H54 (cell line): Measurements from ENCODE around the gene PURB.
A peak's percentile ranks its signal among the peaks of the same experiment; 100 is the strongest.

ENCODE experiments used
- DNase-seq: peaks from one replicate; pipeline ENCODE4 v3.0.0; 2011; ENCODE audit warnings: low spot score, mixed read lengths; ENCODE audit not compliant: insufficient read length
- FAIRE-seq: peaks from 3 replicates; lab custom pipeline; 2011; peaks lifted over from hg19 to GRCh38; lab: Jason Lieb, UNC
- POLR2A ChIP-seq: IDR thresholded peaks from 2 replicates; pipeline ENCODE4 v1.6.1; 2011; ENCODE audit warnings: low read depth, mild to moderate bottlenecking, low read length

The PURB gene

DNA sequence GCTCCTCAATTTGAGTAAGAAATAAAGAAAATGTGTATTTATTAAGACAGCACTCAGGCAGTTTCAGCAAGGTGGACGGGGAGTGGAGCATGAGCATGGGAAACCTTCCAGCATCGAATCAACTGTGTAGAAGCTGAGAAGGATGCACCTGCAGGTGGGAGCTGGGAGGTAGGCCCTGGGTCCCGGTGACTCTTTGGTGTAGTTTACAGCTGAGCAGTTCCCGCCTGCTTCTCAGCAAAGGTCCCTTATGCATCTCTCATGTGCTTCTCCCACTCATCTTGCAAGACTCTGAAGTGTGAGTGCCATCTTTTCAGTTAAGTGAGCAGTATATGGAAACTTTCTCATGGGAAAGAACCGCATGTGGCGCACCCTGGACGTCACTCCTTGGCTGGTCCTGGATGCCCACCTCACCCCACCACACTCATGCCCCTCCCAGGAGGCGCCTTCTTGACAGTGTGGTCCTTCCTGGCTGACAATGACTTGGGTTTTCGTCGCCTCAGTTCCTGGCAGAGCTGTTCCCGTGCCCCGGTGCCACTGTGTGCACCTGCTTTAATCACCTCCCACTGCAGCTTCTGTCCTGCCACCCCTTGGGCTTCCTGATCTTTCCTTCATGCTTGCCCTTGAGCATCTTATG, 19.8 kb upstream of the PURB start:
- FAIRE-seq (no peak), DNase-seq (no peak)
- TF ChIP-seq POLR2A = no peak

GRCh38 chr7:44899443-44899842, 14.1 kb upstream of the PURB start:
- no peak for TF ChIP-seq POLR2A
- FAIRE-seq = no peak
- DNase-seq = no peak

DNA sequence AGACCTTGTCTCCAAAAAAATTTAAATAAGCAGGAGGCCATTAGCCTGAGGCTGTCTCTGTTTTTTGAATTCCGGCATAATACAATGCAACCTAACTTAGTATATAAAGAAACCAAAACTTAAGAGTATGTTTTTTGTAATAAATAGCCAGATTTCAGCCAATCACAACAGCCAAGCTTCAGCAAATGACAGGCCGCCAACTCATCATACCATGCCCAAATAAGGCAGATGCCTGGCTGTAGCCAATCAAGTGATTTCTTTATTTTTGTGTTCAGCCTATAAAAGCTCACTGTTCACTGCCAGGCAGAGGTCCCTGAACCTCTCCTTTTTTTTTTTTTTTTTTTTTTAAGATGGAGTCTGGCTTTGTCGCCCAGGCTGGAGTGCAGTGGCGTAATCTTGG, 12.7 kb upstream of the PURB start:
- DNase-seq (no peak), FAIRE-seq (no peak)
- TF ChIP-seq POLR2A = no peak

DNA sequence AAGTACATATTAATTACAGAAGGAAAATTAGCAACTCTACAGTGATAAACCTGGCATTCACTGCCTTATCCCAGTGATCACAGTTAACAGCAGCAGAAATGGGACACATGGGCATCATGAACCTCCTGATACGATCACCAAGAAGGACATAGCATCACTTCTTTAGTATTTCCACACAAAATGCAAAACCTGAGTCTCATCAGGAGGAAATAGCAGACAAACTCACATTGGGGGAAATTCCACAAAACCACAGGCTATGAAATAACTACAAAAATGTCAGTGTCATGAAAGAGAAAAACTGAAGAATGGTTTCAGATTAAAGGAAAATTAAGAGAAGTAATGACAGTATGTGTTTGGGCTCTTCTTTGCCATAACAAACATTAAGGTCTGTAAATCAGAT, 12.0 kb upstream of the PURB start:
- no peak for TF ChIP-seq POLR2A
- FAIRE-seq (no peak), DNase-seq (no peak)

DNA sequence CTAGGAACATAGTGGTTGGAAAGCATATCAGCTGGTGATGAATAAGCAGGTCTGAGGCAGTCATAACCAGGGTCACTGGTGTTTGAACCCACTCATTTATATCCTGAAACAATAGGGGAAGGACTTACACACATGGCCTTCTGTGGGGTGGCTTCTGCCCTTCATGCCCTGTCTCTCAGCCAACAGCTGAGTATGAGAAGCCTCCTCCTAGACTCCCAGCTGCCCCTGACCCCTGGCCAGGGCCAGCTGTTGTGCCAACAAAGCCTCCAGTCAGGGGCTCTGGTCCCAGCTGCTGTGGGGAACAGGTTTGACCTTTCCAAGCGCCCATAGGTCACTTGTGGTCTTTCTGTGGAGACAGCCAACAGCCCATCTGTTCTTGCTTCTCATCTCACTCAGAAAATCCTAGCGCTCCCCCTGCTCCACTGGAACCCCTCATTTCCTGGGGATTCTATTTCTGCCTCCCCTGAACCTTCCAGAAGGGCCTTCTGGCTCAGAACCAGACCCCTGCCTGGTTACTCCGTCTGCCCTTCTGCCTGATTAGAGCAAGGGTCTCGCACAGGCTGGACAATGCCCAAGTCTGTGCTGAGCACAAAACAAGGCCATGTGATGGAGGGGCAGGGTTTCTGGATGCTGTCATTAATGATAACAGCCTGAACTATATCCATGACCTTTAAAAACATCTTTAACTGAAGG, 9.7 kb upstream of the PURB start:
- no peak for TF ChIP-seq POLR2A

DNA sequence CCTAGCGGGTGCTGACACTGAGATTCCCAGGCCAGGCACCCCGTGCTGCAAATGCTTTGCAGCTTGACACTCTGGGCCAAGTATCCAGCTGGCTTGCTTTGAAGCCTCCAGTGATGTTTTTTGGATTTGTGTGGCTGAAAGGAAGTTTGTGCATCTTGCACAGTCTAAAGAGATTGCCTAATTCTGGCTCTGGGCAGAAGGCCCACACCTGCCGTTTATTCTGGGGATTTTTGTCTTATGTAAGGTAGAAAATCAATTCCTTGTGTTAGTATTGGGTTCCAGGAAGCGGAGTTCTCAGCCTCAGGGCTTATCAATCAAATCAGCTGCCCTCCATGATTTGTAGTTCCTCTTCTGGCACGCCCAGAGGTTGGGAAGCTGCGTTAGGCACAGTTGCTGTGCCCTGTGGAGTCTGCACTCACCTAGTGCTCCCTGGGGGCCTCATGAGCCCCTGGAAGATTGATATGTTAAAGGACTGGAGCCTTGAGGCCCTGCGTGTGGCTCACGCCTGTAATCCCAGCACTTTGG, 8.4 kb upstream of the PURB start:
- DNase-seq (no peak), FAIRE-seq (no peak)
- no peak for TF ChIP-seq POLR2A

More for the DNA sequence above, 9.7 kb upstream of the PURB start:
- DNase-seq = no peak
- no peak for FAIRE-seq

DNA sequence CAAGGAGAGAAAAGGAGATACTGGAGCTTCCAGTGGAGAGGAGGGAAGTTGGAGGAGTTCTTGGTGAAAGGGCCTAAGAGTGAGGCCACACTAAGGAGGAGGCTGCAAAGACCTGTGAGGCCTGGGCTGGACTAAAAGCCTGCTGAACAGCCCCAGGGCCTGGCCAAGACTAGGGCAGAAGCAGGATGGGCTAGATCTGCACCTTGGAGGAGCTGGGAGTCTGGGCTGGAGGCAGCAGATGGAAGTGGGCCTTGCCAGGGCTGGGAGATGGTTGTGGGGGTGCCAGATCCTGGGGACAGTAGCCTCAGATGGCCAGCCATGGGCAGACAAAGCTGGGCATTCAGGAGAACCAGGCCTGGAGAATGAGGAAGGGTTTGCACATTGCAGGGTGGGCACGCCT, 6.5 kb upstream of the PURB start:
- DNase-seq (no peak), FAIRE-seq (no peak)
- TF ChIP-seq POLR2A = no peak

- FAIRE-seq (no peak), DNase-seq (no peak)
- no peak for TF ChIP-seq POLR2A
Observed at GRCh38 chr7:44891372-44891771, 6.0 kb upstream of the PURB start.

DNA sequence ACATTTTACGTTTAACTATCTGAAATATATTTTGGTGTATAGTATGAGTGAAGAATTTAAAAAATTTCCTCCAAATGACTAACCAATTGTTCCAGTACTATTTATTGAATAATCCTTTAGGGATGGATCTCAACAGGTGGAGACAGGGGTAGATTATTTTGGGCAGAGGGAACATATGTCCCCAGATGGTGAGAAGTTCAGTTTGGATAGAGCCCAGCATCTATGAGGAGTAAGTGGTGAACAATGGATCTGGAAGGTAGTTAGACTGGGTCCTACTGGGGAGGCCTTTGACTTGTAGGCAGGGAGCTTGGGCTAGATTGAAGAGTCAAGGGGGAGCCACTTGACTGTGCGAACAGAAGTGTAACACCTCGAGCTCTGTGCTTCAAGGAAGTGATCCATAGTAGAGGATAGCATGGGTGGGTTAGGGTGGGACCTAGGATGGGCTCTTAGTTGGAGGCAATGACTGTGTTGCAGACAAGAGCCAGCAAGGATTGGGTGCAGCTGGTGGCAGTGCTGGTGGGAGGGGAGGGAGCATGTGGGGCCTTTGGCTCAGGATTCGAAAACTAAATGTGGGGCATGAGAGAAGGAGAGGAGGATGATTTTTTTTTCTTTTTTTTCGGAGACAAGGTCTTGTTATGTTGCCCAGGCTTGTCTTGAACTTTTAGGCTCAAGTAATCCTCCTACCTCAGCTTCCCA, 3.9 kb upstream of the PURB start:
- FAIRE-seq (no peak), DNase-seq (no peak)
- TF ChIP-seq POLR2A = no peak

GRCh38 chr7:44887293-44887692, 2.0 kb upstream of the PURB start:
- DNase-seq (no peak), FAIRE-seq (no peak)
- TF ChIP-seq POLR2A = no peak

DNA sequence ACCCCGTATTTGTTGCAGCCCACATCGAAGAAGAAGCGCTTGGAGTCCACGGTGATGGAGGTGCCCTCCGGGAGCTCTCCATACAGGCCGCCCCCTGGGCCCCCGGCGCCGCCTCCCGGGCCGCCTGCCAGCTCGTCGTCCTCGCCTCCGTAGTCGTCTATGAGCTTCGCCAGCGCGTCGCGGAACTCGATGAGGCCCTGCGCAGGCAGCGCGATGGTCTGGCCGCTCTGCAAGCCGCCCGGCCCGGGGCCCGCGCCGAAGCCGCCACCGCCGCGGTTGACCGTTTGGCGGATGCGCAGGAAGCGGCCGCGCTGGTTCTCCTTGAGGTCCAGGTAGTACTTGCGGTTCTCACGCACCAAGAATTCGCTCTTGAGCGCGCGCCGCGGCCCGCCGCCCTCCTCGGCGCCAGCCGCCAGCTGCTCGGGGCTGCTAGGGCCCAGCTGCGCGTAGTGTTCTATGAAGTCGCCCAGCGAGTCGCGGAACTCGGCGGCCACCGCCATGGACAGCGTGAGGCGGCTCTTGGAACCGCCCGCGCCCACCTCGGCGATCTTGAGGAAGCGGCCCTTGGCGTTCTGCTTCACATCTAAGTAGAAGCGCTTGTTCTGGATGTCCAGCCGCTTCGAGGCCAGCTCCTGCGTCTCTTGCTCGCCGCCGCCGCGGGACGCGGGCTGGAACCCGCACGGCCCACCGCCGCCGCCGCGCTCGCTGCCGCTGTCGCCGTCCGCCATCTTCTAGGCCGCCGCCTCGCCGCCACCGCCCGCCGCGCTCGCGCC, 523 bp downstream of the PURB start:
- no peak for FAIRE-seq
- DNase-seq = peak; percentile 42
- peak; percentile 58 for TF ChIP-seq POLR2A

DNA sequence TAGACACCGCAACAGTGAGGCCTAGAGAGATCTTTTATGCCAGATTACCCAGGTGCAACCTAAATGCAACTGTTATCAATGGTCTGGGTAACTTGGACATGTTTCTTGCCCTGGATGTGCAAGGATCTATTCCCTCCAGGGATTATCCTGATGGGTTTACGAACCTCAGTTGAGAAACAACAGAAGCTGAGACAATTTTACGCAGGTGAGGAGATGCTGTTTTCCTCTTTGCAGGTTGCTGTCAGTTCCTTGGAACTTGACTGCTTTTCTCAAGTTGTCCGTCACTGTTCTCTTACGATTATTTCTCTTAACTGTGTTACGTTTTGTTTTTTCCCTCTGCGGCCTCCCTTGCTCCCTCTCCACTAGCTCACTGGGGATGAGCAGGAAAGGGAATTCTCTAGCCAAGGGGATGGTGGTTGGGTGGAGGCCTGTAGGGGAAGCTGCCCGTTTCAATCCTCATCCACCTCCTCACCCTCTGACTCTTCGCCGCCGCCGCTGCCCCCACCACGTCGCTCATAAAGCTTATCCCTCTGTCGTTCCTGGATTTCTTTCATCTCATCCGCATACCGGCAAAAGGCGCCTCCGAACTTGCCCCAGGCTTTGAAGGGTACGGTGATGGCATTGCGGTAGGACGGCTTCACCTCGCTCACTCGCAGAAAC, 1.2 kb downstream of the PURB start:
- FAIRE-seq (no peak), DNase-seq (no peak)
- TF ChIP-seq POLR2A = no peak

GRCh38 chr7:44882899-44883298, 2.4 kb downstream of the PURB start:
- FAIRE-seq = no peak
- TF ChIP-seq POLR2A = no peak
- DNase-seq = no peak
